ENCODE results near the gene LIN37.

Gene LIN37

DNA sequence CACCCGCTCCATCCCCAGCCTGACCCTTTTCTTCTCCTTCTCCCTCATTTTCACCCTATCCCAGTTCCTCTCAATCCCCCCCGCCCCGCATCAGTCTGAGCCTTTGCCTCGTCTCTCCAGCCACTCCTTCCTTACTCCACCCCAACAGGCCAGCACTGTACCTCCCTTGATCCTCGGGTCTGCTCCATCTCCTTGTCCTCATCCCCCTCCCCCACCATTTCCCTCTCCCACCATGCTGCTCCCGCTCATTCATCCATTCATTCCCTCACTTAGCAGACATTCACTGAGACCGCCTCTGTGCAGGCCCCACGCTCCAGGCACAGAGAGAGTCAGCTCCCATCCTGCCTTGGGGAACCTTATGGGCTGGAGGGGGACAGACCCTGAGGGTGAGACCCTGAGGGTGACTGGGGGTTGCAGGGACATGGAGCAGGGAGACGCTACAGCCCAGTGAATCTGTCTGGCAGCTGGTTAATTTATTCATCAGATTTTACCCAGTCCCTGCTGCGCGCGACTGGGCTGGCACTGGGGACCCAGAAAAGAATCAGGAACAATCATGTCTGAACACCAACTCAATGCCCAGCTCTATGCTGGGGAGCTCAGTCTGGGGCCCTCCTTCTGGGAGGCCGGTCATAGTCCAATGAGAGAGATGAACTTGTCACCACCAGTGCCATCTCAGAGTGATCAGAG is 27.9 kb downstream of the LIN37 start:
- DNase-seq: no peak

GRCh38 chr19:35777086-35777841 is 28.9 kb downstream of the LIN37 start:
- no peak for DNase-seq

DNA sequence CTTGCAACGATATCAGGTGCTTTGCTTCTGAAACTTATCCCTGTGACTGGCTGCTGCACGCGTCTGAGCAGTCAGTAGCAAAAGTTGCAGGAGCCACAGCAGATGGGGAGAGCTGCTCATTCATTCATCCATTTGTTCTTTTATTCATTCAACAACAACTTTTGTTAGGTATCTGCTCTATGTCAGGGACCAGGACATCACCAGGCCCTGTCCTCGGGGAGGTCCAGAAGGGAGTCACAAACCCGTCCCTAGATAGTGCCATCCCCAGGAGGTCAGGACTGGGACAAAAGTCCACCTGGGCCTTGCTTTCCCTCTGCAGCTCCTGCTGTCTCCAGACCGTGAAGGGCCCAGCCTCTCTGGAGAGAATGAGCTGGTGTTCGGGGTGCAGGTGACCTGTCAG is 29.6 kb downstream of the LIN37 start:
- no peak for DNase-seq

DNA sequence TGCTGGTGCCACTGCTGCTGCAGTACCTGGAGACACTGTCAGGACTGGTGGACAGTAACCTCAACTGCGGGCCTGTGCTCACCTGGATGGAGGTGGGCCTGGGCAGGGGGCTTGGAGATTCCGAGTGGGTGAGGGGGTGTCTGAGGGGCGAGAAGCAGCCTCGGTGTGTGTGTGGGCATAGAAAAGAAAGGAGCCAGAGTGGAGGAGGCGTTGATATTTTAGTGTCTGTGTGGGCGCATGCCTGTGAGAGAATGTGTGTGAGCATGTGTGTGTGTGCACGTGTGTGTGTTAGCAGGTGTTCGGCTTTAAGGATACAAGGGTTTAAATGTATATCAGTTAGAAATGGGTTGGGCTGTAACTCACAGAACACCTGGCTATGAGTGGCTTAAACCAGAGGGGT is 30.7 kb downstream of the LIN37 start:
- DNase-seq: no peak

DNA sequence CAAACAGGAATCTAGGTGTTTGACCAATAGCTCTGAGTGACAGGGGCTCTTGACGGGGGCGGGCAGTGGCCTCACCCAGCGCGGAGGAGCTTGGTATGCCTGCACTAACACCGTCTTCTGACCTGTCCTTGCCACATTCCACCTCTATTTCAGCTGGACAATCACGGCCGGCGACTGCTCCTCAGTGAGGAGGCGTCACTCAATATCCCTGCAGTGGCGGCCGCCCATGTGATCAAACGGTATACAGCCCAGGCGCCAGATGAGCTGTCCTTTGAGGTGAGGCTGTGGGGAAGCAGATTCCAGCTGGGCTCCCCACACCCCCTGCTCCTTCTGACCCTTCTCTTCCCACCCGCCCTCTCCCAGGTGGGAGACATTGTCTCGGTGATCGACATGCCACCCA is 31.7 kb downstream of the LIN37 start:
- DNase-seq: no peak

DNA sequence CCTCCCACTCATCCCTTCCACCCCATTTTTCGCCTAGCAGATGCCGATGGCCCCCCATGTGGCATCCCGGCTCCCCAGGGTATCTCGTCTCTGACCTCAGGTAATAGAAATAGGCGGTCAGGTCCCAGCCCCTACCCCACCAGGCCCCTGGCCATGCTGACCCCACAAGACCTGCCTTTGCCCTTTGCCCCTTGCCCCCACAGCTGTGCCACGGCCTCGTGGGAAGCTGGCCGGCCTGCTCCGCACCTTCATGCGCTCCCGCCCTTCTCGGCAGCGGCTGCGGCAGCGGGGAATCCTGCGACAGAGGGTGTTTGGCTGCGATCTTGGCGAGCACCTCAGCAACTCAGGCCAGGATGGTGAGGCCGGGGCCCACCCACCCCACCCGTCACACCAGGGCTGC is 32.3 kb downstream of the LIN37 start:
- no peak for DNase-seq

DNA sequence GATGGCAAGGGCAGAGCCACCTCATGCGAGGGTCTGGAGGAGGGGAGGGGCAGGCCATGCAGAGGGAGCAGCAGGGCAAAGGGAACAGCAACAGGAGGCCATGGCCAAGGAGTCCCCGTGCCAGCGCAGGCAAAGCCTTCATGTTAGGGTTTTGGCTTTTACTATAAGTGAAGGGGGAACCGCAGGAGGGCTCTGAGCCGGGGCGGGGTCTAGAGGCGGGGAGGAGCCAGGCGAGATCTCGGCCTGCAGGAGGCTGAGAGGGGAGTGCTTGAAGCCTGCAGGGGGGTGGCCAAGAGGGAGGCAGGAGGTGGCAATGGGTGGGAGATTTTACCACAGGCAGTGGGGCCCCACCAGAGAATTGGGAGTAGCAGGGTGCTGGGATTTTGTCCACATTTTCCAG is 33.3 kb downstream of the LIN37 start:
- no peak for DNase-seq

- DNase-seq: no peak
These were observed 34.2 kb downstream of the LIN37 start for GRCh38 chr19:35782589-35782988.

DNA sequence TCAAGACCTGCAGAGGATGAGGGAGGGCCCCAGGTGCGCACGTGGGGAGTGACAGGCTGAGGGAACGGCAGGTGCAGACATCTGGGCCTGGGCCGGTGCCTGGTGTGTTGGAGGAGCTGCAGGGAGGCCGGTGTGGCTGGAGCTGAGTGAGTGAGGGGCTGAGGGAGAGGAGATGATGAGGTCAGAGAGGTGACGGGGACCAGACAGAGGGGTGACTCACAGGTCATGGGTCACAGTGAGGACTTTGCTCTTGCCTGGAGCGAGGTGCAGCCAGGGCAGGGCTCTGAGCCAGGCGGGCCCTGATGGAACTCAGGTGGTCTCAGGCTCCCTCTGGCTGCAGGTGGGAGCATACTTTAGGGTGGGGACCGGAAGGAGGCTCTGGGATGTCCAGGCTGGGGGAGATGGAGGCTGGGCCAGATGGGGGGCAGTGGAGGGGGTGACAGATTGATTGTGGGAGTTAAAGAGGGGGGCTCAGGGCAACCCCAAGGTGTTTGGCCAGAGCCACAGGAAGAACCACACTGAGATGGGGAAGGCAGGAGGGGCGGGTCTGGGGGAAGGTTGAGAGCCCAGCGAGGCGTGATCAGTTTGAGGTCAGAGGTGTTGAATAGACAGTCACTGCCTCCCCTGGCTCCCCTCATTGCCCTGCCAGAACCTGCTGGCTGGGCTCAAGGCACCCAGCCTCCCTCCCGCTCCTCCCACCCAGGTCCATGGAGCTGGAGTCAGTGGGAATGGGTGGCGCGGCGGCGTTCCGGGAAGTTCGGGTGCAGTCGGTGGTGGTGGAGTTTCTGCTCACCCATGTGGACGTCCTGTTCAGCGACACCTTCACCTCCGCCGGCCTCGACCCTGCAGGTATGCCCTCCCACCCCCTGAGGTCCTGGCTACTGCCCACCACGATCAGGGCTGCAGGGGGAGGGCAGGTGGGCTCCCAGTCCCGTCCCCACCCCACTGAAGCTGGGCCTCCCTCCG is 35.4 kb downstream of the LIN37 start:
- no peak for DNase-seq

GRCh38 chr19:35784503-35785338 is 36.3 kb downstream of the LIN37 start:
- no peak for DNase-seq

- no peak for DNase-seq
These were observed 36.9 kb downstream of the LIN37 start for GRCh38 chr19:35785339-35785627.

DNA sequence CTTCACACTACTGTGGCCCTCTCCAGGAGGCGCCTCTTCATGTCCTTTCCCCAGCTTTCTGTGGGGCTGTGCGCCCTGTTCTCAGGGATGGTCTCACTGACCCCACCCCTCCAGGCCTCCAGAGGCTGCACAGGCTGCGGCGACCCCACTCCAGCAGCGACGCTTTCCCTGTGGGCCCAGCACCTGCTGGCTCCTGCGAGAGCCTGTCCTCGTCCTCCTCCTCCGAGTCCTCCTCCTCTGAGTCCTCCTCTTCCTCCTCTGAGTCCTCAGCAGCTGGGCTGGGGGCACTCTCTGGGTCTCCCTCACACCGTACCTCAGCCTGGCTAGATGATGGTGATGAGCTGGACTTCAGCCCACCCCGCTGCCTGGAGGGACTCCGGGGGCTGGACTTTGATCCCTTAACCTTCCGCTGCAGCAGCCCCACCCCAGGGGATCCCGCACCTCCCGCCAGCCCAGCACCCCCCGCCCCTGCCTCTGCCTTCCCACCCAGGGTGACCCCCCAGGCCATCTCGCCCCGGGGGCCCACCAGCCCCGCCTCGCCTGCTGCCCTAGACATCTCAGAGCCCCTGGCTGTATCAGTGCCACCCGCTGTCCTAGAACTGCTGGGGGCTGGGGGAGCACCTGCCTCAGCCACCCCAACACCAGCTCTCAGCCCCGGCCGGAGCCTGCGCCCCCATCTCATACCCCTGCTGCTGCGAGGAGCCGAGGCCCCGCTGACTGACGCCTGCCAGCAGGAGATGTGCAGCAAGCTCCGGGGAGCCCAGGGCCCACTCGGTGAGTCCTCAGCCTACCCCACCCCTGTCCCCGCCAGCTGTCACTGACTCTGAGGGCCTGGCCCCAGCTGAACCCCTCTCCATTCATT is 38.2 kb downstream of the LIN37 start:
- no peak for DNase-seq

DNA sequence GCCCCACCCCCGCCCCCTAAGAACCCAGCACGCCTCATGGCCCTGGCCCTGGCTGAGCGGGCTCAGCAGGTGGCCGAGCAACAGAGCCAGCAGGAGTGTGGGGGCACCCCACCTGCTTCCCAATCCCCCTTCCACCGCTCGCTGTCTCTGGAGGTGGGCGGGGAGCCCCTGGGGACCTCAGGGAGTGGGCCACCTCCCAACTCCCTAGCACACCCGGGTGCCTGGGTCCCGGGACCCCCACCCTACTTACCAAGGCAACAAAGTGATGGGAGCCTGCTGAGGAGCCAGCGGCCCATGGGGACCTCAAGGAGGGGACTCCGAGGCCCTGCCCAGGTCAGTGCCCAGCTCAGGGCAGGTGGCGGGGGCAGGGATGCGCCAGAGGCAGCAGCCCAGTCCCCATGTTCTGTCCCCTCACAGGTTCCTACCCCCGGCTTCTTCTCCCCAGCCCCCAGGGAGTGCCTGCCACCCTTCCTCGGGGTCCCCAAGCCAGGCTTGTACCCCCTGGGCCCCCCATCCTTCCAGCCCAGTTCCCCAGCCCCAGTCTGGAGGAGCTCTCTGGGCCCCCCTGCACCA is 38.9 kb downstream of the LIN37 start:
- no peak for DNase-seq

DNA sequence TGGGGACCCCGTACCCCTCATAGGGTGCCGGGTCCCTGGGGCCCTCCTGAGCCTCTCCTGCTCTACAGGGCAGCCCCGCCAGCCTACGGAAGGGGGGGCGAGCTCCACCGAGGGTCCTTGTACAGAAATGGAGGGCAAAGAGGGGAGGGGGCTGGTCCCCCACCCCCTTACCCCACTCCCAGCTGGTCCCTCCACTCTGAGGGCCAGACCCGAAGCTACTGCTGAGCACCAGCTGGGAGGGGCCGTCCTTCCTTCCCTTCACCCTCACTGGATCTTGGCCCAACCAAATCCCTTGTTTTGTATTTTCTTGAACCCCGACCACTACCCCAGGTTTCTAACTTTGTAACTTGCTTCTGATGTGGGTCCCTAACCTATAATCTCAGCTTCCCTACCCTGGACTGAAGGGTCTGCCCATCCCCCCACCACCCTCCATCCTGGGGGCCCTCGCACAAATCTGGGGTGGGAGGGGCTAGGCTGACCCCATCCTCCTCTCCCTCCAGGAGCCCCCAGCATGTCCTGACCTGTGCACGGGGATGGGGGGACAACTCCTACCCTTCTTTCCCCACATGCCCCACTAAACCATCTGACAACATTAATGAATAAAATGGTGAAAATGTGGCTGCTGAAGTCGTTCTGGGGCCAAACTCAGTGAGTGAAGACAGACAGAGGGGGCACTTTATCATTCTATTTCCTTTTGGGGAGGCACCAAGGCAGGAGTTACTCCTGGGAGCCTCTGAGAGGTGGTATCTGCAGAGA is 40.0 kb downstream of the LIN37 start:
- no peak for DNase-seq

- DNase-seq: no peak
These were observed 41.0 kb downstream of the LIN37 start for GRCh38 chr19:35789195-35789977.

DNA sequence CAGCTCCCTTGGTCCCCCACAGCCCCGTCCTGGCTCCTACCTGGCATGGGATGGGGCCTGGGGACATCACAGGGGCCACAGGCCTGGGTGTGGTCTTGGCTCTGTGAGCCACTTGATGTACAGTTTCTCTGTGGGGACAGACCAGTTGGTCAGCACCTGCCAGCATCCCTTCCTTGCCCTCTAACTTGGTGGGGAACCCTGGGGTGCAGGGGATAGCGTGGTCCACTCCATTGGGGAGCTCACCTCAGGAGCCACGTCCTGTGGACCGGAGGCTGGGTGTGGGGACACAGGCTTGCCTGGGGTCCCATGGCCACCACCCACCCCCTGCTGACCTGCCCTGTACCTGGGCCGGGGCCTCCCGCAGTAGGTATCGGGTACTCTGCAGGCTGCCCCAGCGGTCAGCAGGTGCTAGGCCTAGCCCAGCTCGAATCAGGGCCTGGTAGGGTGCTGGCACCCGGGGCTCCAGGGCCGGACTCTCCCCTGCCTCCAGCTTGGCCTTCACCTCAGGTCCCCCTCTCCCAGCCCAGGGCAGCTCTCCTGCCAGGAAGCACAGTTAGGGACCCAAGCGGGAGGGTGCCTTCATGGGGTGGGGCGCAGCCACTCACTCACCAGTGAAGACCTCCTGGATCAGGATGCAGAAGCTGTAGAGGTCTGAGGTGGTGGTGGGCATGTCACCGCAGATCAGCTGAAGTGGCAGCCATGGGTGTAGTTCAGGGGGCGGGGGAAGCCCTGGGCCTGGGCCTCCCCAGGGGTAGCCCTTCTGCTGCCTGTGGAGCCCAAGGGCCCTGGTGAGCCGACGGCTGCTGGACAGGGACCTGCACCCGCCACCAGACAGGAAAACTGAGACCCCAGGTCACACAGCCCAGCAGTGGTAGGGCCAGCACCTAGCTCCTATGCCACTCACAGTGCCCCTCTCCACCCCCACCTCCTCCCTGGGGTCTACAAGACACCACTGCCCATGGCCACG is 41.9 kb downstream of the LIN37 start:
- DNase-seq: no peak

DNA sequence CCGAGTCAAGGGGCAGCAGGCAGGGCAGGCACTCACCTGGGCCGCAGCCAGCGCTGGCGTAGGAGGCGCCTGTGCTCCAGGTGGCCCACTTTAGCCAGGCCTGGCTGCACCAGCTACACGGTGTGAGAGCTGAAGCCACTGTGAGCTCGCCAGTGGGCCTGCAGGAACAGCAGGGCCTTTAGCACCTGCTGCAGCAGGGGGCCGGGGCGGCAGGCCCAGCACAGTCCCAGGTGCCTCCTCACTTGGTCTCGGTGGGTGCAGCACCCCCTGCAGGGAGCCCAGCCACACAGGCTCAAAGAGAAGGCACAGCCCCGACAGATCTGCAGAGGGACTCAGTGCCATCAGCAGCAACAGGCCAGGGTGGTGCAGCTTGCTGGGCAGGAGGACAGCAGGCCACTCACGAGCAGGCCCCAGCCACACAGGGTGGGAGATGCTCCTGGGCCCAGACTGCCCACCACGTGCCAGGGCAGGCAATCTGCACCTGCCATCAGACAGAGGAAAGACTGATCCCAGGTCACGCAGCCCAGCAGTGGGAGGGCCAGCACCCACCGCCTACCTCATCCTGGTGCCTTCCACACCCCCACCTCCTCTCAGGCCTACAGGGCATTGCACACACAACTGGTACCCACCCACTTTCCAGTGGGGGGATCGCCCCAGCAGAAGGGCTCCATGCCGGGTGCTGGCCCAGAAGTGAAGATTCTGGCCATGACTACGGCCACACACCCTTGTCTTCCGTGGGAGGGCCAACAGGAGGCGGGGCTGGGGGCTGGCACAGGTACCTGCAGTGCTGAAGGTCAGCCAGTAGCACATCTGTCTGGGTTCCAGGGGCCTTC is 42.8 kb downstream of the LIN37 start:
- no peak for DNase-seq
